HG03025 (cell line): ENCODE data around the gene ZNF85.
A peak's percentile ranks its signal among the peaks of the same experiment; 100 is the strongest.
"Not testable (repeated sequence)": the region's sequence is repeated elsewhere in the genome, so short reads cannot be mapped to it uniquely, and the experiment has no call there.

Source experiments
- ATAC-seq: cut with Tn5 transposase; IDR thresholded peaks from one replicate; pipeline ENCODE4 v1.9.1; 2021; ENCODE audit warnings: mild to moderate bottlenecking, moderate library complexity; ENCODE audit not compliant: unreplicated experiment, low FRiP score

ZNF85 gene

DNA sequence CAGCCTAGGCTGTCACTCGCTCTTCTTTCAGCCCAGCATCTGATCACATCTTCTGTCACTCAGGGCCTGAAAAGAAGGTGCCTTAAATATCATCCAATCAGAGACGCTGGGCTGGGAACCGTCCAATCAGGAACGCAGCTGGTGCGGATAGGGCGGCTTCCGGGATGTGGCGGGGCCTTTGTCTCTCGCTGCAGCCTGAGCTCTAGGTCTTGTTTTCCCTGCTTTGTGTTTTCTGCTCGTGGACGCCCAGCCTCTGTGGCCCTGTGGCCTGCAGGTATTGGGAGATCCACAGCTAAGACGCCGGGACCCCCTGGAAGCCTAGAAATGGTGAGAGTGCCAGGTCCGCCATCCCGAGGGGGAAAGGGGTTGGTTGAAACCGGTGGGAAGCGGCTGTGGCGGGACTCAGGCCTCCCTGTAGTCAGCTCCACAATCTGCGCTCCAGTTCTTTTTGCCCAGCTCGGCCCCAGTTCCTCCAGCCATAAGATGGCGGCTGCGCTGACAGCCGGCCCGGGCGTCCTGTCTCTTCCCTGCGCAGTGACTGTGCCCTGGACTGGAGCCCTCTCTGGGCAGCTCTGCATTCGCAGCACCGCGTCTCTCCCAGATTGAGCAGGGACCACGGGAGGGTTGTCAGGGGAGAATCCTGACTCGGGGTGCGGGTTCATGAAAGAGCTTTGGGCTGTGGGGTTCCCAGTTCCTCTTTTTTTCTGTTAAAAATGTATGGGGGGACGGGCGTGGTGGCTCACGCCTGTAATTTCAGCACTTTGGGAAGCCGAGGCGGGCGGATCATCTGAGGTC, at the start of gene ZNF85:
ZNF85 (plus strand) TSS at position 175 of the 795 bp plus-strand sequence; CDS start at position 325, 150 bp downstream.
- ATAC-seq: peak; percentile 95

DNA sequence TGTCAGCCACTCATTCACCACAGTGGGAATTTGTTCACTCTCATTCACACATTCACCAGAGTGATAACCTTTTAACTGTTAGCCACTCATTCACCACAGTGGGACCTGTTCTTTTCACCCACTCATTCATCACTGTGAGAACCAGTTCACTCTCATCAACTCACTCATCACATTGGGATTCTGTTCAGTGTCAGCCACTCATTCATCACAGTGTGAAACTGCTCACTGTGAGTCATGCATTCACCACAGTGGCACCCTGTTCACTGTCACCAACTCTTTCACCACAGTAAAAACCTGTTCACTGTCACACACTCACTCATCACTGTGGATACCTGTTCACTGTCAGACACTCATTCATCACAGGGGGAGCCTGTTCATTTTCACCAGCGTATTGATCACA, 43.5 kb upstream of the ZNF85 start:
- no peak for ATAC-seq

DNA sequence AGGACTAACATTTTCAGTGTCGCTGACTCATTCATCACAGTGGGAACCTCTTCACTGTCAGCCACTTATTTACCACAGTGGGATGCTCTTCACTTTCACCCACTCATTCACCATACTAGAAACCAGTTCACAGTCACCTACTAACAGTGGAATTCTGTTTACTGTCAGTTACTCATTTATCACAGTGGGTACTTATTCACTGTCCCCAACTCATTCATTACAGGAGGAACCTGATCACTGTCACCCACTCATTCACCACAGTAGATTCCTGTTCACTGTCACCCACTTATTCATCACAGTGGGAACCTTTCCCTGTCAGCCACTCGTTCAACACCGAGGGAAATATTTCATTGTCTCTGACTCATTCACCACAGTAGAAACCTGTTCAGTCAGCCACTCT, 10.1 kb upstream of the ZNF85 start:
- ATAC-seq: no peak

DNA sequence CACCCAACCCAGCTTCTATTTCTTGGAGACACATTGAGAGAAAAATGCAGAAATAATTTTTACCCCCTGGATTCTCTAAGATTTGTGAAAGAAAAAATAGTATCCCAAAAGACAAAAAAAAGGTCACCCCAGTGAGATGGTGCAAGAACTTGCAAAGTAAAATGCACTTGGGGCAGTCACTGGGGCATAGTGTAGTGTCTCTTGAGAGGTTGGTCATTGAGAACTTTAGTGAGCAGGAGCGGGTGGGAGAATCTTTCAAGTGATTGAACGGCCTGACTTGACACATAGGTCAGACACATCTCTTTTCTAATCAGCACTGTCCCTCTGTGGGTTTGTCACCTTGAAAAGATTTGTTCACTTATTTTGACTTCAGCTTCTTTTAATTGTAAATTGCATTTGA, 2.4 kb downstream of the ZNF85 start:
- no peak for ATAC-seq

DNA sequence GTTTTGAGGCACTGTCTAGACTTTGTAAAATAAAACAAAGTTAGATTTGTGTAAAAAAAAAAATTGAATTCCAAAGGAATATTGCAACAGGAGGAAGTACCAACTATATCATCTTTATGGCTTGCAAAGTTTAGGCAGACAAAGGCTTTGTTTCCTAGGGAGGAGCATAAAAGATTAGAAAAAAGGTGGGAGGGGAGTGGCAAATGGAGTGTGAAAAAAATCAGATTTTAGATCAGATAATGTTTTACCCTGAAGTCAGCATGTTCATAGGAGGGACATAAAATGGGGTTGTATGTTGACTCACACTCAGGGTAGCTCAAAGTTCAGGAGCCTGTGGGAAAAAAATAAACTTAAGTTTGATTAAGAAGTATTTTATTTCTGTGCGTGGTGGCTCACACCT, 3.7 kb downstream of the ZNF85 start:
- ATAC-seq: no peak

DNA sequence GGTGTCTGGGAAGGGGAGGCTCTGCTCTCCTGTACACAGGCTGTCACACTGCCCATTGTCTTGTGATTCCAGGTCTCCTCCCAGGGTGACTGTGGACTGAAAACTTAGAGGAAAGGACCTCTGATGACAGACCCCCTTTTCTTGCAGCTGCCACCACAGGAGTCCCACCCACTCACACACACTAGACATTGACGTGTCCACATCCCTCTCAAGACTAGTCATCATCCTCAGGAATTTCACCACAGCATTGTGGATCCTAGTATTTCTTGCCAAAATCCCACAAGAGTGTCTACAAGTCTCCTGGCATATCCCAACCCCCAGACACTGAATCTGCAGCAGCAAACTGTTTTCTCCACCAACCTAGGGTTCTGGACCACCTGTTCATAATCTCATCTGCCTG, 5.3 kb downstream of the ZNF85 start:
- ATAC-seq: no peak

DNA sequence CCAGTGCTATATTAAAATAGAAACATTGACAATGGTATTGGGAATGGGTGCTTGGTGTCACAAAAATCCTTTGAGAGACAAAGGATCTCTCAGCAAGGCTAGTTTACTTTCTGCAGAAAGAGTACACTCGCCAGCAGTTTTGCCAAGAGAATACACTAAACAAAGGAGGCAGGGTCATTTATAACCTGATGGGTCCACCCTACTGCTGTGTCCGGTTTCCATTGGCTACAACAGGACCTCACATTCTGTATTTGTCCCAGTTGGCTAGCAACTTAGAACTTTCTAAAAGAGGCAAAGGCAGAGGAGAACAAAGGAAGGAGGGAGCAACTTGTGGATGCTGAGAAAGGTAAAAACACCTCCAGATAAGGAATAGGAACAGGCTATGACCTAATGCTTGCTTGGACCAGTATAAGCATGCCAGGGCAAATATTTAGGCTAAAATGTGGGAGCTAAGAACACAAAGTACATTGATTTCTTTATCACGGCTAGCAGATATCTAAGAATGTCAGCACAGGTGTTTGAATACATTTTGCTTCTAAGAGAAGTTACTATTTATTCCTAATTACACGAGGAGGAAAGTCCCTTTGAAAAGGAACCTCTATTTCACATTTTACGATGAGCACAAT, 13.4 kb downstream of the ZNF85 start:
- not testable (repeated sequence) for ATAC-seq

DNA sequence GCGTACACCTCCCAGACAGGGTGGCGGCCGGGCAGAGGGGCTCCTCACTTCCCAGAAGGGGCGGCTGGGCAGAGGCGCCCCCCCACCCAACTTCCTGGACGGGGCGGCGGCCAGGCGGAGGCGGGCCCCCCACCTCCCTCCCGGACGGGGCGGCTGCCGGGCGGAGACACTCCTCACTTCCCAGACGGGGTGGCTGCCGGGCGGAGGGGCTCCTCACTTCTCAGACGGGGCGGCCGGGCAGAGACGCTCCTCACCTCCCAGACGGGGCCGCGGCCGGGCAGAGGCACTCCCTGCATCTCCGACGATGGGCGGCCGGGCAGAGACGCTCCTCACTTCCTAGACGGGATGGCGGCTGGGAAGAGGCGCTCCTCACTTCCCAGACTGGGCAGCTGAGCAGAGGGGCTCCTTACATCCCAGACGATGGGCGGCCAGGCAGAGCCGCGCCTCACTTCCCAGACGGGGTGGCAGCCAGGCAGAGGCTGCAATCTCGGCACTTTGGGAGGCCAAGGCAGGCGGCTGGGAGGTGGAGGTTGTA, 29.6 kb downstream of the ZNF85 start:
- not testable (repeated sequence) for ATAC-seq

DNA sequence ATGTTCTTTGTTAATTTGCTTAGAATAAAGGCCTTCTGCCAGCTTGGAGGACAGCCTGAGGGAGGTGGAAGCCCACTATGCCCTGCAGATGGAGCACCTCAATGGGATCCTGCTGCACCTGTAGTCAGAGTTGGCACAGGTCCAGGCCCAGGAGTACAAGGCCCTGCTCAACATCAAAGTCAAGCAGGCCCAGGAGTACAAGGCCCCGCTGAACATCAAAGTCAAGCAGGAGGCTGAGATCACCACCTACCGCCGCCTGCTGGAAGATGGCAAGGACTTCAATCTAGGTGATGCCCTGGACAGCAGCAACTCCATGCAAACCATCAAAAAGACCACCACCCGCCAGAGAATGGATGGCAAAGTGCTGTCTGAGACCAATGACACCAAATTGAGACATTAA, 41.7 kb downstream of the ZNF85 start:
- ATAC-seq: no peak

DNA sequence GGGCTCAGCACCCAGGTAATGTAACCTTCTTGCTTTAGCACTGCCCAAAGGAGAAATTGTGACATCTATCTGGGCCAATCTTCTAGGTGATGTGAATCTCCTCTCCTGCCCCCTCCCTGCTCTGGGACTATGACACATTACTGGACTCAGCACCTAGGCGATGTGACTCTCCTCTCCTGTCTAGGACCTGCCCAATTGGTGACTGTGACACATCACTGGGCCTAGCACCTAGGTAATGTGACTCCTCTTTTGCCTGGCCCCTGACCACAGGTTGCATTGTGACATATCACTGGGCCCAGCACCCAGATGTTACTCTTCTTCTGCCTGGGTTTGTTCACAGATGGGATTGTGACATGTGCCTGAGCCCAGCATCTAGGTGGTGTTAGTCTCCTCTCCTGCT, 45.0 kb downstream of the ZNF85 start:
- ATAC-seq: no peak

DNA sequence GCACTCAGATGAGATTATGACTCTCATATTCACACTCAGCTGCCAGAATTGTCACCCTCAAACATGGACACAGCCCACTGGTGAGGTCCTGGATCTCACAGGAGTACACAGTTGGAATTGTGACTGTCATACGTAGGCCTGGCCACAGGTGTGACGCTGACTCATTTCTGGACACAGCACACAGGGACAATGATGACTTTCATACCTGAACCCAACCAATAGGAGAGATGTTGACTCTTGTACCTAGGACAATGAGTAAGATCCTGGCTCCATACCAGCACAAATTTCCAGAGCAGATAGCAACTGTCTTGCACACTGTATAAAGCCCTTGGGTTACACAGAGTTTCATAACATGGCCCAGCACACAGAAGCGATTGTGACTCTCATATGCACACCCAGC, 46.4 kb downstream of the ZNF85 start:
- ATAC-seq: no peak

DNA sequence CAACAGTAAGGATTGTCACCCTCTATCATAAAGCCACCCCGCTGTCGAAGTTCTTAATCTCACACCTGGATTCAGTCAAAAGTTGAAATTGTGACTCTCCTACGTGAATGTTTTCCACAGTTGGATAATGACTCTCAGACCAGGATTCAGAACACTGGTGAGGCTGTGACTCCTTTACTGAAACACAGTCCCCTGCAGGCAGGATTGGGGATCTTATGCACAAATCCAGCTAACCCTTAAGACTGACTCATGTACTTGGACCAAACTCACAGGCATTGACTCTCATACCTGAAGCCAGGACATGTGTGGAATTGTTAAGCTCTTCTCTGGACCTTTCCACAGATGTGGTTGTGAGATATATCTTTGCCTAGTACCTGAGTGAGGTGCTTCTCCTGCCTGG, 46.8 kb downstream of the ZNF85 start:
- ATAC-seq: no peak

DNA sequence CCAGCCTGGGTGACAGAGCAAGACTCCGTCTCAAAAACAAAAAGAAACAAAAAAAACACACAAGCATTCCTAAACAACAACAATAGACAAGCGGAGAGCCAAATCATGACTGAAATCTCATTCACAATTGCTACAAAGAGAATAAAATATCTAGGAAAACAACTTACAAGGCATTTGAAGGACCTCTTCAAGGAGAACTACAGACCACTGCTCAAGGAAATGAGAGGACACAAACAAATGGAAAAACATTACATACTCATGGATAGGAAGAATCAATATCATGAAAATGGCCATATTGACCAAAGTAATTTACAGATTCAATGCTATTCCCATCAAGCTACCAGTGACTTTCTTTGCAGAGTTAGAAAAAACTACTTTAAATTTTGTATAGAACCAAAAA, 69.7 kb downstream of the ZNF85 start:
- not testable (repeated sequence) for ATAC-seq

DNA sequence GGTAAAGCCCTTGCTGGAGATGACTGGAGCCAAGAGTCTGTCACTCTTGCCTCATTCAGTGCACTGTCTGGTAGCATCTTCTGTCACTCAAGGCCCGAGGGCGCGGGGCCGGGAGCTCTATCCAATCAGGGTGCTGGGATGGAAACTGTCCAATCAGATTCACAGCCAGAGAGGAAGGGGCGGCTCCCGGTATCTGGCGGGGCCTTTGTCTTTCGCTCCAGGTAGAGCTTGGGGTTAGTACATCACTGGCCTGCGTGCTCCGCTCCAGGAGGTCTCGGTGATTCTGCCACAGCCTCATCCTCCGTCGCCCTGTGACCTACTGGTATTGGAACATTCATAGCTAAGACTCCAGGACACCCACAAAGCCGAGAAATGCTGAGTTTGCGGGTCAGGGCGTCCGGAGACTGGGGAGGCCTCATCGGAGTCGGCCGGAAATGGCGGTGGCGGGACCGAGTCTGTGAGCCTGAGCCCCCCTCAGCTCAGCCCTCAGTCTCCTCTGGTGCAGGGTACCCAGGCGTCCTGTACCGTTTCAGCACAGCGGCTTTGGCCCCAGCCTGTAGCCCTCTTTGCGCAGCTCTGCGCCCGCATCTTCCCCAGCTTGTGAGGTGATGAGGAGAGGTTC, 76.8 kb downstream of the ZNF85 start:
- ATAC-seq: peak; percentile 90
